Measurements from ENCODE around the gene MREG.

MREG gene

GRCh38 chr2:216043949-216044348 is 30.6 kb upstream of the MREG start:
- H3K4me3 ChIP-seq (ENCODE audit: low read depth, low read length), result no peak overlapping the region
- no peak overlapping the region for H3K27ac ChIP-seq (ENCODE audit: low read depth, low read length)
- H3K36me3 ChIP-seq (ENCODE audit: control insufficient read depth, insufficient read depth, low read length), result peaks cover 26% of the 10 kb centered on the region; the same call in 1 of the 2 replicates
- no peaks in the 10 kb centered on the region for H3K27me3 ChIP-seq (ENCODE audit: control insufficient read depth, insufficient read depth, low read length)
- H3K9me3 ChIP-seq (ENCODE audit: control insufficient read depth, insufficient read depth, low read depth, low read length), result no peaks in the 10 kb centered on the region
- H3K9ac ChIP-seq (ENCODE audit: low read length), result no peak overlapping the region
- no peaks in the 10 kb centered on the region for H3K4me1 ChIP-seq (ENCODE audit: control insufficient read depth, insufficient read depth, low read length)

GRCh38 chr2:216041438-216041837 is 28.1 kb upstream of the MREG start:
- no peak overlapping the region for H3K4me3 ChIP-seq (ENCODE audit: low read depth, low read length)
- no peak overlapping the region for H3K27ac ChIP-seq (ENCODE audit: low read depth, low read length)
- no peak overlapping the region for H3K9ac ChIP-seq (ENCODE audit: low read length)
- H3K36me3 ChIP-seq (ENCODE audit: control insufficient read depth, insufficient read depth, low read length), result peaks cover 25% of the 10 kb centered on the region; the same call in 1 of the 2 replicates
- H3K4me1 ChIP-seq (ENCODE audit: control insufficient read depth, insufficient read depth, low read length), result no peaks in the 10 kb centered on the region
- no peaks in the 10 kb centered on the region for H3K9me3 ChIP-seq (ENCODE audit: control insufficient read depth, insufficient read depth, low read depth, low read length)
- H3K27me3 ChIP-seq (ENCODE audit: control insufficient read depth, insufficient read depth, low read length), result no peaks in the 10 kb centered on the region

- no peaks in the 10 kb centered on the region for H3K9me3 ChIP-seq (ENCODE audit: control insufficient read depth, insufficient read depth, low read depth, low read length)
- no peak overlapping the region for H3K27ac ChIP-seq (ENCODE audit: low read depth, low read length)
- no peak overlapping the region for H3K4me3 ChIP-seq (ENCODE audit: low read depth, low read length)
- H3K27me3 ChIP-seq (ENCODE audit: control insufficient read depth, insufficient read depth, low read length), result no peaks in the 10 kb centered on the region
- H3K9ac ChIP-seq (ENCODE audit: low read length), result no peak overlapping the region
- H3K36me3 ChIP-seq (ENCODE audit: control insufficient read depth, insufficient read depth, low read length), result peaks cover 17% of the 10 kb centered on the region; the same call in 1 of the 2 replicates
- H3K4me1 ChIP-seq (ENCODE audit: control insufficient read depth, insufficient read depth, low read length), result no peaks in the 10 kb centered on the region
Observed at GRCh38 chr2:216039918-216040317, 26.6 kb upstream of the MREG start.

GRCh38 chr2:216034065-216034464 is 20.7 kb upstream of the MREG start:
- Histone ChIP-seq H3K4me3 (ENCODE audit: low read depth, low read length) (no peak overlapping the region), H3K27me3 (ENCODE audit: control insufficient read depth, insufficient read depth, low read length) (no peaks in the 10 kb centered on the region), H3K27ac (ENCODE audit: low read depth, low read length) (no peak overlapping the region), H3K4me1 (ENCODE audit: control insufficient read depth, insufficient read depth, low read length) (no peaks in the 10 kb centered on the region), H3K9ac (ENCODE audit: low read length) (no peak overlapping the region), H3K36me3 (ENCODE audit: control insufficient read depth, insufficient read depth, low read length) (peaks cover 6% of the 10 kb centered on the region), H3K9me3 (ENCODE audit: control insufficient read depth, insufficient read depth, low read depth, low read length) (no peaks in the 10 kb centered on the region)

GRCh38 chr2:216033403-216033802 is 20.1 kb upstream of the MREG start:
- Histone ChIP-seq H3K27ac (ENCODE audit: low read depth, low read length) (no peak overlapping the region), H3K27me3 (ENCODE audit: control insufficient read depth, insufficient read depth, low read length) (no peaks in the 10 kb centered on the region), H3K9ac (ENCODE audit: low read length) (no peak overlapping the region), H3K36me3 (ENCODE audit: control insufficient read depth, insufficient read depth, low read length) (peaks cover 6% of the 10 kb centered on the region), H3K4me3 (ENCODE audit: low read depth, low read length) (no peak overlapping the region), H3K9me3 (ENCODE audit: control insufficient read depth, insufficient read depth, low read depth, low read length) (no peaks in the 10 kb centered on the region), H3K4me1 (ENCODE audit: control insufficient read depth, insufficient read depth, low read length) (no peaks in the 10 kb centered on the region)

- H3K4me1 ChIP-seq (ENCODE audit: control insufficient read depth, insufficient read depth, low read length), result no peaks in the 10 kb centered on the region
- no peak overlapping the region for H3K9ac ChIP-seq (ENCODE audit: low read length)
- H3K27ac ChIP-seq (ENCODE audit: low read depth, low read length), result no peak overlapping the region
- peaks cover 6% of the 10 kb centered on the region for H3K36me3 ChIP-seq (ENCODE audit: control insufficient read depth, insufficient read depth, low read length)
- no peaks in the 10 kb centered on the region for H3K9me3 ChIP-seq (ENCODE audit: control insufficient read depth, insufficient read depth, low read depth, low read length)
- H3K4me3 ChIP-seq (ENCODE audit: low read depth, low read length), result no peak overlapping the region
- no peaks in the 10 kb centered on the region for H3K27me3 ChIP-seq (ENCODE audit: control insufficient read depth, insufficient read depth, low read length)
Observed at GRCh38 chr2:216031960-216032689, 18.8 kb upstream of the MREG start.

GRCh38 chr2:216030216-216030615 is 16.9 kb upstream of the MREG start:
- no peaks in the 10 kb centered on the region for H3K4me1 ChIP-seq (ENCODE audit: control insufficient read depth, insufficient read depth, low read length)
- H3K4me3 ChIP-seq (ENCODE audit: low read depth, low read length), result no peak overlapping the region
- H3K27ac ChIP-seq (ENCODE audit: low read depth, low read length), result no peak overlapping the region
- no peaks in the 10 kb centered on the region for H3K9me3 ChIP-seq (ENCODE audit: control insufficient read depth, insufficient read depth, low read depth, low read length)
- no peak overlapping the region for H3K9ac ChIP-seq (ENCODE audit: low read length)
- H3K36me3 ChIP-seq (ENCODE audit: control insufficient read depth, insufficient read depth, low read length), result peaks cover 6% of the 10 kb centered on the region
- no peaks in the 10 kb centered on the region for H3K27me3 ChIP-seq (ENCODE audit: control insufficient read depth, insufficient read depth, low read length)

- Histone ChIP-seq H3K27me3 (ENCODE audit: control insufficient read depth, insufficient read depth, low read length) (no peaks in the 10 kb centered on the region), H3K4me1 (ENCODE audit: control insufficient read depth, insufficient read depth, low read length) (no peaks in the 10 kb centered on the region), H3K4me3 (ENCODE audit: low read depth, low read length) (no peak overlapping the region), H3K9ac (ENCODE audit: low read length) (no peak overlapping the region), H3K36me3 (ENCODE audit: control insufficient read depth, insufficient read depth, low read length) (peaks cover 6% of the 10 kb centered on the region), H3K27ac (ENCODE audit: low read depth, low read length) (no peak overlapping the region), H3K9me3 (ENCODE audit: control insufficient read depth, insufficient read depth, low read depth, low read length) (no peaks in the 10 kb centered on the region)
Observed at GRCh38 chr2:216029416-216030129, 16.2 kb upstream of the MREG start.

GRCh38 chr2:216024779-216025336 is 11.5 kb upstream of the MREG start:
- Histone ChIP-seq H3K4me3 (ENCODE audit: low read depth, low read length) (no peak overlapping the region), H3K4me1 (ENCODE audit: control insufficient read depth, insufficient read depth, low read length) (no peaks in the 10 kb centered on the region), H3K27ac (ENCODE audit: low read depth, low read length) (no peak overlapping the region), H3K9ac (ENCODE audit: low read length) (no peak overlapping the region), H3K27me3 (ENCODE audit: control insufficient read depth, insufficient read depth, low read length) (no peaks in the 10 kb centered on the region), H3K9me3 (ENCODE audit: control insufficient read depth, insufficient read depth, low read depth, low read length) (no peaks in the 10 kb centered on the region), H3K36me3 (ENCODE audit: control insufficient read depth, insufficient read depth, low read length) (peaks cover 3% of the 10 kb centered on the region; the same call in 1 of the 2 replicates)

- H3K4me3 ChIP-seq (ENCODE audit: low read depth, low read length), result no peak overlapping the region
- H3K36me3 ChIP-seq (ENCODE audit: control insufficient read depth, insufficient read depth, low read length), result no peaks in the 10 kb centered on the region
- H3K9ac ChIP-seq (ENCODE audit: low read length), result no peak overlapping the region
- H3K27me3 ChIP-seq (ENCODE audit: control insufficient read depth, insufficient read depth, low read length), result no peaks in the 10 kb centered on the region
- H3K9me3 ChIP-seq (ENCODE audit: control insufficient read depth, insufficient read depth, low read depth, low read length), result no peaks in the 10 kb centered on the region
- H3K4me1 ChIP-seq (ENCODE audit: control insufficient read depth, insufficient read depth, low read length), result no peaks in the 10 kb centered on the region
- H3K27ac ChIP-seq (ENCODE audit: low read depth, low read length), result no peak overlapping the region
Observed at GRCh38 chr2:216023055-216023648, 9.8 kb upstream of the MREG start.
